Adrenal gland (tissue), 5 donors: Measurements from ENCODE around the gene TMEM200B.

Experiments used
- POLR2A ChIP-seq, 2 donors: fragments of 450-650 bp; IDR thresholded peaks; one replicate each; pipeline ENCODE4 v1.6.1; 2017; ENCODE audit warnings: antibody characterized with exemption in 2 of 2, mild to moderate bottlenecking in 2 of 2, moderate library complexity in 1 of 2
- TF ChIP-seq, protein P1 (sequence below), 6 experiments: fragments of 450-650 bp in 4 of 6; fragments of 200-600 bp in 2 of 6; sonication (generic) in 1 of 6; IDR thresholded peaks; 1 replicate in 5 of 6; 2 replicates in 1 of 6; pipeline versions ENCODE4 v1.5.1 to v1.8.0; 2016 to 2021; ENCODE audit warnings: antibody characterized with exemption in 6 of 6, mild to moderate bottlenecking in 2 of 6, moderate library complexity in 1 of 6
- donor health status: DM: no; HTN: no; CAD: no.

DNA sequence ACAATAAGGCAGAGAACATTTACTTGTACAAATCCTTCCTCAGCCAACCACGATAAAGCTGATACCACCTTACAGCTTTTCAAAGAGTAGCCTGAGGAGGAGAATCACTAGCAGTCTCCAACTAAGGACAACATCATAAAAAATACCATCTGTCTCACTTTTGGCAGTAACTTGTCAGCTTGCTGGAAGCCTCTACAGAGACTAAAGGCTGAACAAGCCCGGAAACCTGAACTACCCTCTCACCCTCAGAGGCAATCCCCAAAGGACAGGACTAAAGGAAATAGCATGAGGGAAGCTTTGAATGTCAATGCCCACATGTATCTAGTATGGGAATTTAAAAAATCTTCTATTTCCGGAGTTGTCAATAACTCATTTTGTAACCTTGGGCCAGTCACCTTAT is 47.4 kb upstream of the TMEM200B start:
- TF ChIP-seq, protein P1, sequence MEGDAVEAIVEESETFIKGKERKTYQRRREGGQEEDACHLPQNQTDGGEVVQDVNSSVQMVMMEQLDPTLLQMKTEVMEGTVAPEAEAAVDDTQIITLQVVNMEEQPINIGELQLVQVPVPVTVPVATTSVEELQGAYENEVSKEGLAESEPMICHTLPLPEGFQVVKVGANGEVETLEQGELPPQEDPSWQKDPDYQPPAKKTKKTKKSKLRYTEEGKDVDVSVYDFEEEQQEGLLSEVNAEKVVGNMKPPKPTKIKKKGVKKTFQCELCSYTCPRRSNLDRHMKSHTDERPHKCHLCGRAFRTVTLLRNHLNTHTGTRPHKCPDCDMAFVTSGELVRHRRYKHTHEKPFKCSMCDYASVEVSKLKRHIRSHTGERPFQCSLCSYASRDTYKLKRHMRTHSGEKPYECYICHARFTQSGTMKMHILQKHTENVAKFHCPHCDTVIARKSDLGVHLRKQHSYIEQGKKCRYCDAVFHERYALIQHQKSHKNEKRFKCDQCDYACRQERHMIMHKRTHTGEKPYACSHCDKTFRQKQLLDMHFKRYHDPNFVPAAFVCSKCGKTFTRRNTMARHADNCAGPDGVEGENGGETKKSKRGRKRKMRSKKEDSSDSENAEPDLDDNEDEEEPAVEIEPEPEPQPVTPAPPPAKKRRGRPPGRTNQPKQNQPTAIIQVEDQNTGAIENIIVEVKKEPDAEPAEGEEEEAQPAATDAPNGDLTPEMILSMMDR (IDR thresholded peaks at IDR 0.05): no peak
- no peak for TF ChIP-seq POLR2A (IDR thresholded peaks at IDR 0.05)
